ENCODE data around the gene ZBTB49.

DNA sequence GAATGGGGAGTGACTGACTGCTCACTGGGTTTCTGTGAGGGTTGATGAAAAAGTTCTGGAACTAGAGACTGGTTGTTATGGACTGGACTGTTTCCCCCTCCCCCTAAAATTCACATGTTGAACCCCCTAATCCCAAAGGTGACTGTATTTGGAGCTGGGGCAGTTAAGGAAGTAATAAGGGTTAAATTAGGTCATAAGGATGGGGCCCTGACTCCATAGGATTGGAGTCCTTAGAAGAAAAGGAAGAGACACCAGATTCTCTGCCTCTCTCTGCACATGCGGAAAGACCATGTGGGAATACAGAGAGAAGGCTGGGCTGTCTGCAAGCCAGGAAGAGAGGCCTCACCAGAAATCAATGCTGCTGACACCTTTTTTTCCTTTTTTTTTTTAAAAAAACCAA lies 38.2 kb downstream of the ZBTB49 start:
- TF ChIP-seq, protein P1, sequence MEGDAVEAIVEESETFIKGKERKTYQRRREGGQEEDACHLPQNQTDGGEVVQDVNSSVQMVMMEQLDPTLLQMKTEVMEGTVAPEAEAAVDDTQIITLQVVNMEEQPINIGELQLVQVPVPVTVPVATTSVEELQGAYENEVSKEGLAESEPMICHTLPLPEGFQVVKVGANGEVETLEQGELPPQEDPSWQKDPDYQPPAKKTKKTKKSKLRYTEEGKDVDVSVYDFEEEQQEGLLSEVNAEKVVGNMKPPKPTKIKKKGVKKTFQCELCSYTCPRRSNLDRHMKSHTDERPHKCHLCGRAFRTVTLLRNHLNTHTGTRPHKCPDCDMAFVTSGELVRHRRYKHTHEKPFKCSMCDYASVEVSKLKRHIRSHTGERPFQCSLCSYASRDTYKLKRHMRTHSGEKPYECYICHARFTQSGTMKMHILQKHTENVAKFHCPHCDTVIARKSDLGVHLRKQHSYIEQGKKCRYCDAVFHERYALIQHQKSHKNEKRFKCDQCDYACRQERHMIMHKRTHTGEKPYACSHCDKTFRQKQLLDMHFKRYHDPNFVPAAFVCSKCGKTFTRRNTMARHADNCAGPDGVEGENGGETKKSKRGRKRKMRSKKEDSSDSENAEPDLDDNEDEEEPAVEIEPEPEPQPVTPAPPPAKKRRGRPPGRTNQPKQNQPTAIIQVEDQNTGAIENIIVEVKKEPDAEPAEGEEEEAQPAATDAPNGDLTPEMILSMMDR (IDR thresholded peaks at IDR 0.05), result no peak
- TF ChIP-seq ZFX (IDR thresholded peaks at IDR 0.05; ENCODE audit: borderline replicate concordance), result no peak

All from 22Rv1 (cell line).